Hepatocyte (in vitro differentiated cells): ENCODE results near the gene SLC8A1.

Experiments used
- CTCF ChIP-seq: fragments of 200-600 bp; sonication (generic); IDR thresholded peaks from 2 replicates; pipeline ENCODE4 v1.5.1; 2016; ENCODE audit warnings: antibody characterized with exemption, mild to moderate bottlenecking; ENCODE audit not compliant: poor library complexity
- EZH2 ChIP-seq: fragments of 200-600 bp; sonication (generic); IDR thresholded peaks from 2 replicates; pipeline ENCODE4 v1.6.1; 2016; ENCODE audit warnings: antibody characterized with exemption, mild to moderate bottlenecking, borderline replicate concordance
- EZH2phosphoT487 ChIP-seq: fragments of 200-600 bp; sonication (generic); IDR thresholded peaks from one replicate; pipeline ENCODE4 v1.6.1; 2018; ENCODE audit warnings: antibody characterized with exemption, mild to moderate bottlenecking, low read depth, moderate library complexity; ENCODE audit not compliant: unreplicated experiment, severe bottlenecking

- TF ChIP-seq CTCF, result no peak
- no peak for TF ChIP-seq EZH2
- TF ChIP-seq EZH2phosphoT487, result no peak
Observed at GRCh38 chr2:40138314-40138713, 313.6 kb downstream of the SLC8A1 start.
